ENCODE measurements around the gene GPRIN1.
A peak's percentile ranks its signal among the peaks of the same experiment; 100 is the strongest.

The GPRIN1 gene

DNA sequence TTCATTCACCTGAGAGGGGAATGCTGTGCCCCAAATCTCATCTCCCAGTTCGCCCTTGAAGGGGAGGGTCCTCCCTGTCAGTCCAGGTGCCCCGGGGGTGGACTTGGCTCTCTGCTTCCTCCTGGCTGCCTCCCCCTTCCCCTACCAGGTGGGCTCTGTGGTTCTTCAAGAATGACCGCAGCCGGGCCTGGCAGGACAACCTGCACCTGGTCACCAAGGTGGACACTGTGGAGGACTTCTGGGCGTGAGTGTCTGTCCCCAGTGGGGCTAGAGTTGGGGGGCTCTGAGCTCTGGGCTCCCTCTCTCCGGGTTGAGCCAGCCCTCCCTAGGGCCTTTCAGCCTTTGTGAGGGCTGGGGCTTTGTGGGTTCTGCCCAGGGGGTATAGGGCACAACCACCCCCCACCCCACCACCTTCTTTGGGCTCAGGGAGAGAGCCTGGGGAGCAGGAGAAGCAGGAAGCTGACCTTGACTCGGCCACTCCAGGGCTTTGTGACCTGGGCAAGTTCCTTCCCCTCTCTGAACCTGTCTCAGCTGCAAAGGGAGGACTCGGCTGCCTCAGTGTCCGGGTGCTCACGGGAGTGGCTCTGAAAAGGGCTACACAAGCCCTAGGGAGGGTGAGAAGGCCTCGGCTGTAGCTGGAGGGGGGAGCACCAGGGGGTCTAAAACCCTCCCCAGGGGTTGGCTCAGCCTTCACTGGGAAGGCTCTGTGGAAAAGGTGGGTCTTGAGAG is 33.7 kb upstream of the GPRIN1 start:
- no peak for DNase-seq (ENCODE audit: low spot score)

DNA sequence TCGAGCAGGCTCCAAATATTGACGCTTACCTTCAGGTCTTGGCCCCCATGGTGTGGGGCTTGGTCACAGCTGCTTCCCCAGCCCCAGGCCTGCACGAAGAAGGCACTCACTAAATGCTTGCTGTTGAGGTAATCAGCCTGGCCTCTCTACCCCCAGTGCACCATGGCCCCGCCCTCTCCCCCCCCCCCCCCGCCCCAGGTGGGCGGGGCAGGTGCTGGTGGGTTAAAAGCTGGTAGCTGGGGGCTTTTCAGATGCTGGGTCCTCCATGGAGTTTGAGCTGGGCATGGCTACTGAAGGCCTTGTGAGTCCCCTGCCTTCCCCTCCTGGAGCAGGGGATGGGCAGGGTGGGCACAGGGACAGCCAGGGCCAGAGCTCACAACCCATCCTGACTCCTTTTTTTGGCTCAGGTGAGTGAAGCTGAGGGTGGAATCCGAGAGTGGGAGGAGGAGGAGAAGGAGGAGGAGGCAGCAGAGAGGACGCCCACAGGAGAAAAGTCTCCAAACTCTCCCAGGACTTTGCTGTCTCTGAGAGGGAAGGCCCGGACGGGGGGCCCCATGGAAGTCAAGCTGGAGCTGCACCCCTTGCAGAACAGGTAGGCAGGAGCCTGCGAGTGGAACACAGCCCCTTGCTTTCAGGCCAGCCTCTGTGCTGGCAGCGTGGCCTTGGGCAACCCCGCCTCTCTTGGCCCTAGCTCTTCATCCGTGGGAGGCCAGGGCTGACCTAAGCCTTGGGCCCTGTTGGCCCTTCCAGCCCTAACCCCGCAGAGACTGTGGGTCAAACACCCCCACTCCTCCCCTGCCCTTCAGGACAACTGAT is 32.9 kb upstream of the GPRIN1 start:
- DNase-seq (ENCODE audit: low spot score), result no peak

DNA sequence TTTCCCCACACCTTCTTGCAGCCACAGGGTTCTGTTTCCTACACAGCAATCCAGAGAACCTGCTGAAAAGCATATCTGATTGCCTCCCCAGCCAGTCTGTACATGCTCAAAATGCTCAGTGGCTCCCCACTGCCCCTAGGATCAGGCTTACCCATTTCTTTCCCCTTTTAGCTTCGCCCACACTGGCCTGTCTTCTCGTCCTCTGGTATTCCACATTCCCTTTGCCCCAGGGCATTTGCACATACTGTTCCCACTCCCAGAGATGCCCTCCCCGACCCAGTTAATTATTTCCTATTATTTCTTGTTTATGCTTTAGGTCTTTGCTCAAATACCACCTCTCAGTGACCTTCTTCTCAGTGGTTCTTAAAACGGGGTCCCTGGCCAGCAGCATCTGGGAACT is 30.7 kb upstream of the GPRIN1 start:
- DNase-seq (ENCODE audit: low spot score), result no peak

DNA sequence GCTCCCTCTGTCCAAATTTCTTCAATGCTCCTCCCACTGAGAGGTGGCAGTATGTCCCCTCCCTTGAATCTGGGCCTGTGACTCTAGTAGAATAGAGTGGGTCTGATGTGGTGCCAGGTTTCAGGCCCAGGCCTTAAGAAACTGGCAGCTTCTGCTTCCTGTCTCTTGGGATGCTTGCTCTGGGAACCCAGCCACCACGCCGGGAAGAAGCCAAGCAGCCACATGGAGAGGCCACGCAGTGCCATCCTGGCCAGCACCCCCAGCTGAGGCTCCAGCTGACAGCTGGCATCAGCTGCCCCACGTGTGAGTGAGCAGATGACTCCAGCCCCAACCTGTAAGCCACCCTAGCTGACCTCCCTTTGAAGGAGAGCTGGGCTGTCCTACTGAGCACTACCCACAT is 30.0 kb upstream of the GPRIN1 start:
- no peak for DNase-seq (ENCODE audit: low spot score)

DNA sequence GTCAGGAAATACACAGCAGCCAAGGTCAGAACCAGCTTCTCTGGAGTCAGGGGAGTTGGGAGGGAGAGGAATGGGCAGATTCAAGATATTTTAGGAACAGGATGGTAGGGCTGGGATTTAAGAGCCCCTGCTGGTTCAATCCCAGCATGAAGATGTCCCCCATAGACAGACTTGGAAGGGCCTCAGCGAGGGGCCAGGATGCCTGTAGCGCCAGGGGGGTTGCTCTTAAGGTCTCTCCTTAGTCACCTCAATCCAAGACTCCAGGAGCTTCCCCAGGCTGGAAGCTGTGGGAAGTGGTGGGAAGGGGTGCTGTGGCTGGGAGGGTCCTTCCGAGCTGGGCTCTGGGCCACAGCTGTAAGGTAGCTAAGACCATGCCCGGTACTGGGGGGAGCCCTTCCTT is 29.3 kb upstream of the GPRIN1 start:
- DNase-seq (ENCODE audit: low spot score), result no peak

DNA sequence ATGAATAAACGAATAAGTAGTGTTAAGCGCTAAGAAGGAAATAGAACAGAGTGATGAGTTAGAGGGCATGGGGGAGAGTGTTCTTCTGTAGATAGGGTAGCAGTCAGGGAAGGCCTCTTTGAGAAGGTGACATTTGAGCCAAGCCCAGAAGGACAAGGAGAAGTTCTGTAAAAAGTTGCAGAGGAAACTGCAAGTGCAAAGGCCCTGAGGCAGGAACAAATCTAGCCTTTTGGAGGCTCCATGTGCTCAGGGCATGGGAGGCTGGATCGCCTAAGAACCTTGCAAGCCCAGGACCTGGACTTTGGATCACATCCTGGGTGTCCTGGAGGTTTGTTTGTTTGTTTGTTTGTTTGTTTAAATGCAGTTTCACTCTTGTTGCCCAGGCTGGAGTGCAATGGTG is 28.5 kb upstream of the GPRIN1 start:
- DNase-seq (ENCODE audit: low spot score), result no peak

DNA sequence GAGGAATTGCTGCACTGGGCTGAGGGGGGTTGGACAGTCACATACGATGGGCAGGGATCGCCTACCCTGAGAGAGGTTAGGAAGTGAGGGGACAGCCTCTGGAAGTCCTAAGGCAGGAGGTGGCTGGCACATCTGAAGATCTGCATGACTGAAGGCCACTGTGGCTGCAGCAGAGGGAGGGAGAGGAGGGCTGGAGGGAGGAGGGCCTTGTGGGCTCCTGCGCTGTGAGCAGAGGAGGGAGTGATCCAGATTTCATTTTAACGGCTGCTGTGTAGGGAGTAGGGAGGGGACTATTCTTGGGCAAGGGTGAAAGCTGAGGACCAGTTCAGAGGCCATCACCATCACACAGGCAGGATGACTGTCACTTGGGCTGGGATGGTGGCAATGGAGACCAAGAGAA is 27.6 kb upstream of the GPRIN1 start:
- no peak for DNase-seq (ENCODE audit: low spot score)

DNA sequence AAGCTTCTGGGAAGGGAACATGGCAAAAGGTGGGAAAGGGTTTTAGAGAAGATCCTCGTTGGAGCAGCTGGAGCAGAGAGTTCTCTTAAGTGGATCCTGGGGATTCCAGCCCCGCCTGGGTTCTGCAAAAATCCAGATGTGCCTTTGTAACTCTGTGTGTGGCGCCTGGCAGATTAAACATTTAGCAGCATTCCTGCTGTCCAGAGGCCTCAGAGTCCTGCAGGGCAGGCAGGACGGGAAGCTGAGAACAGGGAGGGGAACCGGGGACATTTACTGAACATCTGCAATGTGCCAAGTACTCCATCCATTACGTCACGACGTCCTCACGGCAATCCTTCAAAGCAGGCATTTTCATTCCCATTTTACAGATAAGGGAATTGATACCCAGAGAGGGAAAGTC is 26.5 kb upstream of the GPRIN1 start:
- no peak for DNase-seq (ENCODE audit: low spot score)

DNA sequence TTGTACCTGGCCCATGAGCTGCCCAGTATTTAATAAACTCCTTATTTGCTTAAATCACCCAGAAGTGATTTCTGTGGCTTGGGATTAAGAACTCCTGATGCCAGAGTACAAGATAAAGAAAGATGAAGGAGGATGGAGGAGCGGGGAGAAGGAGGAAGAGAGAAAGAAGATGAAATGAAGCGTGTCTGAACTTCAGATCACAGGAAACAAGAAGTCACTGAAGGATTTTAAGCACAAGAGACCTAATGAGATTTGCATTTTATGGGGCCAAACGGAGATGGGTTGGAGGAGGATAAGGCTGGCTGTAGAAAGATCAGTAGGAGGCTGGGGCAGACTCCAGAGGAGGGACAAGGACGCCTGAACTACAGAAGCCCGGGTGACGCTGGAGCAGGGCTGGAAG is 23.6 kb upstream of the GPRIN1 start:
- no peak for DNase-seq (ENCODE audit: low spot score)

DNA sequence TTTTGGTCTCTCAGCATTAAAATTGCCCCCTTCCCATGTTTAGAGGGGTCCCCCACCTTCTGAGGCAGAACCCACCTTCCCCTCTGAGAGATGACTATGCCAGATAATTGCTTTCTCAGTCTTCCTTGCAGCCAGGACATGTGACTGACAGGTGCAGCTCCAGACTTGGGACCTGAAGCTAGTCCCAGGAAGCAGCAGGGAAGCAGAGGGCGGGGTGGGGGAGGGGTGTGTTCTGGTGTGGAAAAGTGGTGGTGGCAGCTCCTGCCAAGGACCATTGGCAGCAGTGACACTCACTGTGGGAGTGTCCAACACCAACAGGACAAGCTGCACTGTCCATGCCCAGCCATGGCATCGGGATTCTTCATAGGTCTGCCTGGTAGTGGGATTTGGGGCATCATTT is 22.8 kb upstream of the GPRIN1 start:
- no peak for DNase-seq (ENCODE audit: low spot score)

DNA sequence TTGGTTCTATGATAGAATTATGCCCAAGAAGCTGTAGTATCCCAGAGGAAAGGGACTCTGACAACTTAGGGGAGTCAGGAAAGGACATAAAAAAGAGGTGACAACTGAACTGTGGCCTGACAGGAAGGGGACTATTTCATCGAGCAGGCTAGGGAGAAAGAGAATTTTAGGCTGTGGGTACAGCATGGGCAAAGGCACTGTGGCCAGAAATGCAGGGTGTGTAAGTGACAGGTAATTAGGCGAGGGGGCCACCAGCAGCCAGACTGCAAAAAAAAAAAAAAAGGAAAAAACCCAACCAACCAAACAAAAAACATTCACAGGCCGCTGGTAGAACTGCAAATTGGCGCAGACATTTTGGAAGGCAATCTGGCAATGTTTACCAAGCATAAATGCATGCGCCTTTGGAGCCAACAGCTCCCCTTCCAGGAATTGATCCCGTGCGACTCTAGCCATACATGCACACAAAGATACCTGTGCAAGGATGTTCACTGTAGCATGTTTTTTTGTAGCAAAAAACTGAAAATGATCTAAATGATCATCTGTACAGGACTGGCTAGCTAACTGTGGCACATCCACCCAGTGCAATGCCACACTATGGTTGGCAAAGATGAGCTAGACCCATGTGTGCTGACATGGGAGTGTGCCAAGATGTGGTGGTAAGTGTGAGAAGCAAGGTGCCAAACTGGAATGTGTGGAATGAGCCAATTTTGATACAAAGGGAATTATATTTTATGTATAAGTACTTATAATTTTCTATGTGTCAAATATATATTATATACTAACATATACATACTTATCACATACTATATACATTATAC is 21.6 kb upstream of the GPRIN1 start:
- no peak for DNase-seq (ENCODE audit: low spot score)

DNA sequence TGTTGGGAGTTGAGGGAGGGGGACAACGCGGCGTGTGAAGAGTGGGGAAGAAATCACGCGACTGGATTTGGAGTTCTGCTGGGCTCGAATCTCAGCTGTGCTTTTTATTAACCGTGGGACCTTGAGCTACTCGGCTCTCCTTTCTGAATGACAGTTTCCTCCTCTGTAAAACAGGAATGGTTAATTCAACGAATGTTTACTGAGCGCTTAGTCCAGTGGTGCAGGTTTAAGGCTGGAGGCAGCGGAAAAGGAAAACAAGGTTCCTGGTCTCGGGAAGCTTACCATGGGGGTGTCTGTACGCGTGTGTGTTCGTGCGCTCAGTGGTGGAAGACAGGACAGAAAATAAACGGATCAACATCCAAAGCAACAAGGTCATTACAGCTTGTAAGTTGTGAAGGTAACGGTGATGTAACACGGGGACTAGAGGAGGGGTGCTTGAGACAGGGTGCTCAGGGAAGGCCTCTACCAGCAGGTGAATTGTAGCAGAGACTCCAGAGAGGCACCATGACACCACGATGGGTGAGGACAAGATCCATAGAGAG is 20.8 kb upstream of the GPRIN1 start:
- DNase-seq (ENCODE audit: low spot score), result no peak

DNA sequence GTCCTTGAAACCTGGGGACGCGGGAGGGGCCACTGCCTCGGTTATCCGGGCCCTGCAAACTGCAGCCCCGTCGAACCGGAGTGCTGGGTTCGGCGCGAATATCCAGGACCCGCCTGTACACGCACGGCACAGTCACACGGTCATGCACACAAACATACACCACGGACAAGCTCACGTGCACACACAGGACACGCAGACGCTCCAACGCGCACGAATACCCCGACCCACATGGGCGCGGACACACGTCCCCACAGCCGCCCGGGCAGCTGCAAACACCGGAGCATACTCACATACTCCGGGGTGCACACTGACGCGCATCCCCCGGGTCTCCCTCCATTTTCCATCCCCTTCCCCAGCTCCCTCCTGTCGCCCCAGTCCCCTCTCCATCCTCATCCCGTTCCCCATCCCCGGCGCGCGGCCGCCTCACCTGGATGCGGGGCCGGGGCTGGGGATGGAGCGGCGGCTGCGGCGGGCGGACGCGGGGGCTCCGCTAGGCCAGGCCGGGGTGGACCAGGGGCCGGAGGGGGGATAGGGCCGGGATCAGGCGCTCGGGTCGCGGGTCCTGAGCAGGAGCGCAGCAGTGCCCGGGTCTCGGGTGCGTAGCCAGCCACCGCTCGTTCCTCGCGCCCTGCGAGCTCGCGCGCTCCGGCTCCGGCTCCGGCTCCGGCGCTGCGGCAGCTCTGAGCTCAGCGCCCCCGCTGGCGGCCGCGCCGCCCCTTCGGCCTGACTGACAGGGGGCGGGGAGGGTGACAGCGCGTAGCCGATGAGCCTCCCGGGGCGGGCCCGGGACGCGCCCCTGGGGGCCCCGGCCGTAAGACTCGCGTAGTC is 20.1 kb upstream of the GPRIN1 start, which contains the start of the genes EIF4E1B and SNCB:
TSS of gene EIF4E1B (plus strand) at position 823 of the 828 bp plus-strand sequence. CDS start 12,113 bp downstream, outside the sequence.
TSS of gene SNCB (minus strand) at position 682 of the 828 bp plus-strand sequence. CDS start 880 bp downstream, outside the sequence.
- no peak for DNase-seq (ENCODE audit: low spot score)

DNA sequence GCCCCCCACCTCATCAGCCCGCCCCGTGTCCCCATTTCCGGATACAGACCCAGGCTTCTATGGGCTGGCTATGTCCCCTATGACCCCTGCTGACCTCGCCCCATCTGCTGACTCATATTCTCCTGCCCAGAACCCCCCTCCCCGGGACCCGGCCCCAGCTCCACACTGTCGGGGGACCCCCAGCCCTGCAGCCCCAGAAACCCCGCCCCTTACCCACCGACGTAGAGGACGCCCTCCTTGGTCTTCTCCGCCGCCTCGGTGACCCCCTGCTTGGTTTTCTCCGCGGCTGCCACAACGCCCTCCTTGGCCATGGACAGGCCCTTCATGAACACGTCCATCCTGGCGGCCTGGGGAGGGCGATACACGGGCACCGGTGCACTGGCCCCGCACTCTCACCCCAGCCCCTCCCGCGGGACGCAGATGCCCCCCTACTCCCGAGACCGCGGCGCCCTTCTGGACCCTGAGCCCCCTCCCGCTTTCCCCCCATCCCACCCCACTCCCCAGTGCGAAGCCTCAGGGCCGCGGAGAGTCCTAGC is 19.4 kb upstream of the GPRIN1 start:
- DNase-seq (ENCODE audit: low spot score), result no peak

DNA sequence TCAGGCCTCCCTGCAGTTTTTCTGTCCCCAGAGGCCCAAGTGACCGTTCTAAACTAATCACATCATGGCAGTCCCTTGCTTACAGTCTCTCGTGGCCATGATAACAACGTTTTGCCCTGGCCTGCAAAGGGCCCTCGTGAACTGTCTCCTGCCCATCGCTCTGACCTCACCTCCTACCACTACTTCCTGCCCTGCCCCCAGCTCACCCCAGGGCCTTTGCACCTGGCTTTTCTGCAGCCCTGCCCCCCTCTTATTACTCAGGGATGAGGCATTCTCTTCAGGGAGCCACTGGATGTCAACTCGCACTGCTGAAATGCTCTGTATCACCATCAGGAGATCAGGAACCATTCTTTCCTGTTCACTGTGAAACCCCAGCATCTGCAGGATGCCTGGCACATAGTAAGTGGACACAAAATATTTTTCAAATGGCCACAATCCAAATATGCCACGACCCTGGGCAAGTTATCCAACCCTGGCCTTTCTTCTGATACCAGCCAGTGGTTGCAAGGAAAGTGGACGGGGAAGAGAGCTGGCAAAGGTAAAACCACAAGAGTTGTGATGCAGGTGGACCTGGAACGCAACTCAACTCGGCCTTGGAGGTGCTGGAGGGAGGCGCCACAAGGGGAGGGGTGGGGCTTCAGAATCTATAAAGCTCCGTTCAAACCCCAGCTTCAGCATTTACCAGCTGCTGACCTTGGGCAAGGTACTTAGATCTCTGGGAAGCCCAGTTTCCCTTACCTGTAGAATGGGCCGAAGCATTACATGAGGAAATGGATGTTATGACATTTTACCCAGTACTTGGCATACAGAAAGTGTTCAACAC is 18.7 kb upstream of the GPRIN1 start:
- peak; percentile 23 for DNase-seq (ENCODE audit: low spot score)

DNA sequence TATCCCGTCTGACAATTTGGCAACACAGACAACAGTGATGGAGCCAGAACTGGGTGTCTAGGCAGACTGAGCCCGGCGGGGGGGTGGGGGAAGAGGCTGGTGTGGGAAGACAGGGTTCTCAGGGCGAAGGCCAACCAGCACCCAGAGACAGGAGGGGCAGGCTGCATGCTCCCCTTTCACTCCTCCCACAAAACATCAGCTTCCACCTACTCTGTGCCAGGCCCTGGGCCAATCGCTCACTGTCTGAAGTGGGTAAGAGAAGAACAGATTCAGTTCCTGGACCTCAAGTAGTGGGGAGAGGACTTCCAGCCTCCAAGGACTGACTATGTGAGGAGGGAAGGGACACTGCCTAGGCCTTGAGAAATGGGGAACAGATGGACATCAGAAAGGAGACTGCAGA is 17.6 kb upstream of the GPRIN1 start:
- no peak for DNase-seq (ENCODE audit: low spot score)

DNA sequence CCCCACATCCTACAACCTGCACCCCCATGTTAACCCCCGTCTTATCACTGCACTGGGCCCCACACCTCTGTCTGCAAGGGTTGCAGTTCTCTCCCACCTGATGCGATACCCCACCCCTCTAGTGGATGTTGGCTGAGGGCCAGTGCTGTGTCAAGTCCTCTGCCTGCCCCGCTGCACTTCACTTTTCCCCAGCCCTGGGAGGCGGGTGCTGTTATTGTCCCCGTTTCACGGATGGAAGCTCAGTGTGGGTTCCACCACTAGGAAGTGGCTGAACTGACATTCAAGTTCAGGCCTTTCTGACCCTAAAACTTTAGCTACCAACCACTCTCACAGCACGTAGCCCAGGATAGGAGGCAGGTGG is 16.9 kb upstream of the GPRIN1 start:
- no peak for DNase-seq (ENCODE audit: low spot score)

DNA sequence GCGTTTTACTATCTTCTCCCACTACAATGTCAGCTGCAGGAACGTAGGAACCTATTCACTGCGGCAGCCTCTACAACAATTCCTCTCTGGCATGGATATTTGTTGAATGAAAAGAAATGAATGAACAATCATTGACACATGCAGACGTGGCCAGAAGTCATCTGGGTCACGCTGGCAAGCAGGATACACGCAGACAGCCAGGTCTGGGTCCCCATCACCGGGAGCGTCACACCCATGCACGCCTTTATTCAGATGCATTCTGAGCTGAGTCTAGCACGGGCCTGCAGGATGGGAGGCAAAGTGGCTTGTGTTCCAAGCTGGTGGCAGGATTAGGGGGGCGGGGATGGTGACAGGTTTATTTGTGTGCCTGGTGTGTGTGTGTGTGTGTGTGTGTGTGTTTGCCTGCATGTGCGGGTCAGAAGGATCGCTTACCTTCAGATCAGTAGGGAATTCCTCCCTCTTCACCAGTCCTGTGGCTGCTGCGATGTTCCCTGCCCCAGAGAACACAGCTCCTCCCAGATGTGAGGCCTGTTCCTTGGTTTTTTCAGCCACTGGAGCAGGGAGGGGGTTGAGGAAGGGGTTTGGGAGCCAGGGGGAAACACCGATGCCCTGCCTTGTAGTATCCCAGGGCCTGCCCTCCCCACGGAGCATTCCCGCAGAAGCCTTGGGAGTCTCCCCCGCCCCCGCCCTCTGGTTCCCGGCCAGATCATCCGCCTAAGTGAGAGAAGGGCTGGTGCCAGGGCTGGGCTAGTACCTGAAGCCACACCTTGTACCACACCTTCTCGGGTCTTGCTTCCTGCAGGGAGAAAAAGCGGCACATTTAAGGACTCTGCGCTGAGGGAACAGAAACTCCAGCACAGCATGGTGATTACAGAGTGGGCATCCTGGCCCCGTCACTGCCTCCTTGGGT is 16.3 kb upstream of the GPRIN1 start:
- peak; percentile 31 for DNase-seq (ENCODE audit: low spot score)

DNA sequence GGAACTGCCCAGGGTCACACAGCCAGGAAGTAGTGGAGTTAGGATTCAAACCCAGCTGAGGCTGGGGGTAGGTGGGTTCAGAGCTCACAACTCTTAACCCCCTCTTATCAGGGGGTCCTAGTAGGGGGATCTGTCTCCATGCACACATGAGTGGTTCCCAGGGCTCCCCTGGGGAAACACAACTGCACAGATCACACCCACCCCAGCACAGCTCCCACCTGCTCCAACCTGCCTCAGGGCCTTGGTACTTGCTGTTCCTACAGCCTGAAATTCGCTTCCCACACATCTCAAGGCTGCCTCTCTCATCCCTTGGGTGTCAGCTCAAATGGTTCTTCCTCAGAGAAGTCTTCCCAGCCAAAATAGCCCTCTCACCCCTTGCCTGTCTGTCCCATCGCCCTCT is 15.6 kb upstream of the GPRIN1 start:
- no peak for DNase-seq (ENCODE audit: low spot score)
